NCI-H1417 treated with DMSO at 0.1 percent for 48 hours (cell line): Measurements from ENCODE around the gene LGALS13.
"Not testable (repeated sequence)": the region's sequence is repeated elsewhere in the genome, so short reads cannot be mapped to it uniquely, and the experiment has no call there.

Experiments
- DNase-seq: peaks from one replicate; lab custom pipeline; 2025; lab: John Stamatoyannopoulos, UW

The LGALS13 gene

DNA sequence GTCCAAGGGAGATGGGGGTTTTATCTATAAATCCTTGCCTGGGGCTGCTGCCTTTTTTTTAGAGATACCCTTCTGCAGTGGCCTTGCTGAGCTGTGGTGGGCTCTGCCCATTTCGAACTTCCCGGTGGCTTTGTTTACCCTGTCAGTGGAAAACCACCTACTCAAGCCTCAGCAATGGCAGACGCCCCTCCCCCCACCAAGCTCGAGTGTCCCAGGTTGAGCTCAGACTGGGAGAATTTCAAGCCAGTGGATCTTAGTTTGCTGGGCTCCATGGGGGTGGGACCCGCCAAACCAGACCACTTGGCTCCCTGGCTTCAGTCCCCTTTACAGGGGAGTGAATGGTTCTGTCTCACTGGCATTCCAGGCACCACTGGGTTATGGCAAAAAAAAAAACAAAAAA, 21.6 kb downstream of the LGALS13 start:
- DNase-seq: no peak

DNA sequence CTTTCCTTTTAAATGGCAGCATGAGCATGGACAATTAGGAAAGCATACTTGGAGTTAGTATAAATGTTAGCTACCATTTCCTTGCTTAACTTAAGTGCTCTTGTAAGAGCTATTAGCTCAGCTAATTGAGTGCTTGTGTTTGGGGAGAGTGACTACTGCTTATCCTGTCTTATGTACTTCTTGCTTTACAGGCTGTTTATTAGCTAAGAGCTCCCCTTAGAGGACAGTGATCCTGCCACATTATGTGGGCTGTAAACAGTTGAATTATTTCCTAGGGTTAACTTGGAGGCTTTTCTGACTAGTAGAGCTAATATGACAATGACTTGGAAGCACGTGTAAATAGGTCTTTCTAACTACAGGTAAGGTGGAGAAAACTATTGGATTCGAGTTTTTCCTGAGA, 25.3 kb downstream of the LGALS13 start:
- DNase-seq: not testable (repeated sequence)

- no peak for DNase-seq
Measured at GRCh38 chr19:39631178-39631577, 28.9 kb downstream of the LGALS13 start.

DNA sequence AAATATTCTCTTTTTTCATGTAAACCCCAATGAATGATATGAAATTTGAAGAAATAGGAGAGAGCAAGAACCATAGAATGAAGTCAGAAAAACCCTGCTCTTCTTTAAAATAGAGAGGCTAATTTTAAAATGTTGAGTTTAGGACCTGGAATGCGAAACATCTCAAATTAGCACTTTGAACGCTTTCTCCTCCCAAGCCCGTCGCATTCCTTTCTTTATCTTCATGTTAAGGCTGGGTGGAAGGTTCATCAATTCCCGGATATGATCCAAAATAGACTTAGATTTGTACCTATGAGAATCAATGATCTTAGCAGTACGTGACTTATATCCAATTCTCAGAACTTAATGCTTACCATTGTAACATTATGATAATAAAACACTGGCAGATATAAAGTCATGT, 29.3 kb downstream of the LGALS13 start:
- DNase-seq: no peak

- no peak for DNase-seq
Measured at GRCh38 chr19:39637891-39638290, 35.6 kb downstream of the LGALS13 start.

DNA sequence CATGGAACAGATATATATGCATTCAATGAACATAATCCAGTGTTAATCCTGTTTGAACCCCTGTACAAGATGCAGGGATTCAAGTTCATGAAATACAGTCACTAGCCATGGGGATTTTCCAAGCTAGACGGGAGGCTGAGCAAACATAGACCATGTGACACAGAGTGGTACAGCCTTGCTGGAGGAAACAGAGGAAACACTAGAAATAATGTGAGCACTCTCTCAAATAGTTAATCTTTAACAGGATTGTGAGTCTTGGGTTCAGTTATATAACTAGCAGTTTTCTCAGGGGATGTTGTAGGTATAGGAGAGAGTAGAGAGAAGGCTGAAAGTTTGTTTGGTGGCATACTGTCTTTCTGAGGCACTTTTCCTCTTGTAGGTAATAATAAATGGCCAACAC, 39.4 kb downstream of the LGALS13 start:
- no peak for DNase-seq

DNA sequence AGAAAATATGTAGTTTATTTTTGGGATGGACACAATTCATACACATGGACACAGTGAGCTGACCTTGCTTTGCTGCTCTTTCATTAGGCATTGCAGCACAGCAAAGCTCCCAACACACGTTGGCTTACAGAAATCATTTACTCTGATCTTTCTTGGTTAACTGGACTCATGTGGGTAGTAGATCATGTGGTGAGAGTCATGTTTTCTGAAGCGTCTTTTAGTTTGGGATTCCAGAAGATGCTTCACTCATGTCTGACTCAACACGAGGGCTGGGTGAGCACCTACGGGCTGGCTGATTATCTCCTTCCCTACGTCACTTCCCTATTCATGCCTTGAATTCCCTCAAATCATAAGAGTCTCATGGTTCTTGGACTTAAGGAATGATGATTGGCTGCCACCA, 41.3 kb downstream of the LGALS13 start:
- no peak for DNase-seq

DNA sequence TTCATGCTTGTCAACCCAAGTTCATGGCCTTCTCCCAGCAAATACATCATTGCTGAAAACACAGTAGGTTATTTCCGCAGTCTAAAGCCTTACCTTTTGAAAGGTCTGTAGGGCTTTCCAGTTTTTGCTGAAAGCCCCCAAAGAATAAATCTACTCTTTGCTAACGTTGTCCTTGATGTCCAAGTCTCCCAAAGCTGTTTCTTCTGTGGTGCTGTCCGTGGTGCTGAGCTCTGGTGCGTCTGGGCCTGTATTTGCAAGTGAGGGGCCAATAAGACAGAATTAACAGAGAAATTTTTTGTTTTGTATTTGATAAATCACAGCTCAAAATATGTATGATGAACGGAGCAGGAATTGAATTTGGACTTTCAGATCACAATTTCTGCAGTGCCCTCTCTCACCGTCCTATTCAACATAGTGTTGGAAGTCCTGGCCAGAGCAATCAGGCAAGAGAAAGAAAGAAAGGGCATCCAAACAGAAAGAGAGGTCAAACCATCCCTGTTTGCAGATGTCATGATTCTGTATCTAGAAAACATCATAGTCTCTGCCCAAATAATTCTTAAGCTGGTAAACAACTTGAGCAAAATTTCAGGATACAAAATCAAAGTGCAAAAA, 43.6 kb downstream of the LGALS13 start:
- DNase-seq: no peak

DNA sequence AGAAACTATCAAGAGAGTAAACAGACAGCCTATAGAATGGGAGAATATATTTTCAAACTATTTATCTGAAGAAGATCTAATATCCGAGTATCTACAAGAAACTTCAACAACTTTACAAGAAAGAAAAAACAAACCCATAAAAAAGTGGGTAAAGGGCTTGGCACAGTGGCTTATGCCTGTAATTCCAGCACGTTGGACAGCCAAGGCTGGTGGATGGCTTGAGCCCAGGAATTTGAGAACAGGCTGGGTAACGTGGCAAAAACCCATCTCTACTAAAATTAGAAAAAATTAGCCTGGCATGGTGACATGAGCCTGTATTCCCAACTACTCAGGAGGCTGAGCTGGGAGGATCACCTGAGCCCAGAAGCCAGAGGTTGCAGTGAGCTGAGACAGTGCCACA, 45.6 kb downstream of the LGALS13 start:
- DNase-seq: no peak

- DNase-seq: no peak
Measured at GRCh38 chr19:39655613-39656012, 53.3 kb downstream of the LGALS13 start, which contains the start of gene LGALS16. LGALS16 (plus strand) TSS chr19:39655913; CDS start chr19:39655962, 49 bp downstream.
